Measurements from ENCODE around the gene USO1.

USO1 gene

DNA sequence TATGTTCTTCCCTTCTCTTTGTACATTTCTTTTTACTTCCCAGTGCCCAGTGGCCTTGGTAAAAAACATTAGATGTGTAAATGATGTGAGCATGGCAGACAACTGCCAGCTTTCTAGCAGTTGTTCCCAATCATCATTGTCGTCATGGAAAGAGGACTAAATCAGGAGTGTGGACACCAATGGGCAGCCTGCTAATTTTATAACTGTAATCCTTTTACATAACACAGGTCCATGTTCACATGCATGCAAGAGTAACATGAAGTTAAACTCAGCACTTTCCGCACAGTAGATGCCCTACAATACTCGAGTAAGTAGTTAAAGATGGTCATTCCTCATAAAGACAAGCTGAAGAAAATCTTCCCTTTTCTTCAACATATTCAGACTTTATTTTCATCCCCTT, 27.8 kb upstream of the USO1 start:
- TF ChIP-seq TAF1 (IDR thresholded peaks at IDR 0.05; ENCODE audit: borderline replicate concordance, insufficient read depth, low read length): no peak
- no peak for TF ChIP-seq POLR2AphosphoS5 (IDR thresholded peaks at IDR 0.05; ENCODE audit: low read depth, low read length)
- no peak for TF ChIP-seq REST (IDR thresholded peaks at IDR 0.05; ENCODE audit: insufficient read depth in 1 of 2, low read depth in 2 of 2, low read length in 2 of 2)
- no peak for TF ChIP-seq SIN3A (IDR thresholded peaks at IDR 0.05; ENCODE audit: borderline replicate concordance, insufficient read depth, low read length)
- no peak for TF ChIP-seq FOXP2 (optimal IDR thresholded peaks at IDR 0.05; ENCODE audit: borderline replicate concordance, extremely low read depth, extremely low read length, insufficient read depth)

DNA sequence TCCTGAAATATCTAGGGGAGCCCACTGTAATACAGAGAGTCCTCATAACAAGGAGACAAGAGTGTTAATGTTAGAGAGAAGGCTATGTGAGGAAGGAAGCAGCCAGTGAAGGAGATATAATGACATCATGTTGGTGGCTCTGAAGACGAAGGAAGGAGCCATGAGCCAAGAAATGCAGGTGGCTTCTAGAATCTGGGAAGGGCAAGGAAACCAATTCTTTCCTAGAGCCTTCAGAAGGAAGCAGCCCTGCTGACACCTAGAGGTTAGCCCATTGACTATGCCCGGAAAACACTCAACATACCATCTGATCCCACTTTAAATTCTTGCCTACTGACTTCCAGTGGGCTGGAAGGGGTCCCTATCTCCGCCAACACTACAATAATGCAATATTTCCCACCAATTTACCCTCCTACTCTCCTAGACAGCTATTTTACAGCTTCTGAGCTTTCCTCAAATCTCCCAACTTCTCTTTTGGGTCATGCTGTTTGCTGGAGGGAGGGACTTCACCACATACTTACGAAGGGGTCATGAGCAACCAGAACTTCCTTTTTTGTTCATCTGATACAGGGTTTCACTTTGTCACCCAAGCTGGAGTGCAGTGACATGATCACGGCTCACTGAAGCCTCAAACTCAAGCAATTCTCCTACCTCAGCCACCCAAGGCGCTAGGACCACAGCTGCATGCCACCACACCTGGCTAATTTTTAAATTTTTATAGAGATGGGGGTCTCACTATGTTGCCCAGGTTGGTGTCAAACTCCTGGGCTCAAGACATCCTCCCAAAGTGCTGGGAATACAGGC, 26.0 kb upstream of the USO1 start:
- TF ChIP-seq SIN3A (IDR thresholded peaks at IDR 0.05; ENCODE audit: borderline replicate concordance, insufficient read depth, low read length) (no peak), POLR2AphosphoS5 (IDR thresholded peaks at IDR 0.05; ENCODE audit: low read depth, low read length) (no peak), TAF1 (IDR thresholded peaks at IDR 0.05; ENCODE audit: borderline replicate concordance, insufficient read depth, low read length) (no peak), REST (IDR thresholded peaks at IDR 0.05; ENCODE audit: insufficient read depth in 1 of 2, low read depth in 2 of 2, low read length in 2 of 2) (no peak), FOXP2 (optimal IDR thresholded peaks at IDR 0.05; ENCODE audit: borderline replicate concordance, extremely low read depth, extremely low read length, insufficient read depth) (no peak)

DNA sequence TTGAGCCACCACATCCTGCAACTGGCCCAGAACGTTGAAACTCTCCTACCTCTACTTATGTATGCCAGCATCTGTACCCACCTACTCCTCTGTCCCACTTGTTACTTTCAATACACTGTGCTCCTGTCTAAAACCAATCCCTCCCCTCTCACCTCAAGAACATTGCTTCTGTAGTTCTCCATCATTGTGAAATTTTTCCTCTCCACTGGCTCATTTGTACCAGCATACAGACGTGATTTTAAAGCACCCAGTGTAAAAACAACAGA, 25.5 kb upstream of the USO1 start:
- no peak for TF ChIP-seq FOXP2 (optimal IDR thresholded peaks at IDR 0.05; ENCODE audit: borderline replicate concordance, extremely low read depth, extremely low read length, insufficient read depth)
- no peak for TF ChIP-seq SIN3A (IDR thresholded peaks at IDR 0.05; ENCODE audit: borderline replicate concordance, insufficient read depth, low read length)
- no peak for TF ChIP-seq POLR2AphosphoS5 (IDR thresholded peaks at IDR 0.05; ENCODE audit: low read depth, low read length)
- TF ChIP-seq REST (IDR thresholded peaks at IDR 0.05; ENCODE audit: insufficient read depth in 1 of 2, low read depth in 2 of 2, low read length in 2 of 2): no peak
- TF ChIP-seq TAF1 (IDR thresholded peaks at IDR 0.05; ENCODE audit: borderline replicate concordance, insufficient read depth, low read length): no peak

GRCh38 chr4:75699299-75699698, 25.1 kb upstream of the USO1 start:
- TF ChIP-seq TAF1 (IDR thresholded peaks at IDR 0.05; ENCODE audit: borderline replicate concordance, insufficient read depth, low read length): no peak
- no peak for TF ChIP-seq SIN3A (IDR thresholded peaks at IDR 0.05; ENCODE audit: borderline replicate concordance, insufficient read depth, low read length)

GRCh38 chr4:75702919-75703411, 21.4 kb upstream of the USO1 start:
- TF ChIP-seq FOXP2 (optimal IDR thresholded peaks at IDR 0.05; ENCODE audit: borderline replicate concordance, extremely low read depth, extremely low read length, insufficient read depth) (no peak), POLR2AphosphoS5 (IDR thresholded peaks at IDR 0.05; ENCODE audit: low read depth, low read length) (no peak), TAF1 (IDR thresholded peaks at IDR 0.05; ENCODE audit: borderline replicate concordance, insufficient read depth, low read length) (no peak), SIN3A (IDR thresholded peaks at IDR 0.05; ENCODE audit: borderline replicate concordance, insufficient read depth, low read length) (no peak), REST (IDR thresholded peaks at IDR 0.05; ENCODE audit: insufficient read depth in 1 of 2, low read depth in 2 of 2, low read length in 2 of 2) (no peak)

Measured in PFSK-1 (cell line).